ENCODE measurements around the gene ANTKMT.
"Not testable (repeated sequence)": the region's sequence is repeated elsewhere in the genome, so short reads cannot be mapped to it uniquely, and the experiment has no call there.

Gene ANTKMT

GRCh38 chr16:728131-728889 lies 7.4 kb downstream of the ANTKMT start:
- no peak for DNase-seq (ENCODE audit: low read depth)

DNA sequence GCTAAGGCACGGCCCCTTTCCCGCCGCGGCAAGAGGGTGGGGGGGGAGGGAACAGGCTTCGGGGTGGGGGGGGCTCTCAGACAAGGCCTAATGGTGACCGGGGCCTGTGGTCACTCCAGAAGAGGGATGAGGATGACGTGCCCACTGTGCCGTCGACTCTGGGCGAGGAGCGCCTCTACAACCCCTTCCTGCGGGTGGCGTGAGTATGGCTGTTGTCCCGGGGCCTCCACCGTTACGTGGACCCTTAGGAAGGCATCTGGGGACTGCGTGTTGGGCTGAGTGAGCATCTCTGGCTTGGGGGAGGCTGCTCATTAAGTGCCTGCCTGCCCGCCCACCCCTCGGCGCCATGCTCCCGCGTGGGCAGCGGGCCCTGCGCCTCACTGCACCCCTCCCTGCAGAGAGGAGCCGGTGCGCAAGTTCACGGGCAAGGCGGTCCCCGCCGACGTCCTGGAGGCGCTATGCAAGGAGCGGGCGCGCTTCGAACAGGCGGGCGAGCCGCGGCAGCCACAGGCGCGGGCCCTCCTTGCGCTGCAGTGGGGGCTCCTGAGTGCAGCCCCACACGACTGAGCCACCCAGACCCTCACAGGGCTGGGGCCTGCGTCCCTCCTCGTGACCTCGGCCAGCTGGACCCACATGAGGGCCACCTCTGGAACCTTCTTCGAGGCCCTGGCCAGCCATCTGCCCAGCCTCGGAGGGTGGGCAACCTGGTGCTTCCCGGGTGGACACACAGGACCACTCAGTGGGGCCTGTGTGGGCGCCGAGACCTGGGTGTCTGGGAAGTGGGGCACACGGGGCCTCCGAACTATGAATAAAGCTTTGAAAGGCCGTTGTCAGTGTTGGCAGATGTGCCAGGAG lies 8.2 kb downstream of the ANTKMT start:
- no peak for DNase-seq (ENCODE audit: low read depth)

GRCh38 chr16:729768-730665 lies 9.1 kb downstream of the ANTKMT start:
- no peak for DNase-seq (ENCODE audit: low read depth)

- no peak for DNase-seq (ENCODE audit: low read depth)
Observed at GRCh38 chr16:730666-731509, 9.9 kb downstream of the ANTKMT start.

GRCh38 chr16:732332-732731 lies 11.4 kb downstream of the ANTKMT start:
- DNase-seq (ENCODE audit: low read depth) = no peak

GRCh38 chr16:732936-733335 lies 12.0 kb downstream of the ANTKMT start:
- DNase-seq (ENCODE audit: low read depth) = no peak

DNA sequence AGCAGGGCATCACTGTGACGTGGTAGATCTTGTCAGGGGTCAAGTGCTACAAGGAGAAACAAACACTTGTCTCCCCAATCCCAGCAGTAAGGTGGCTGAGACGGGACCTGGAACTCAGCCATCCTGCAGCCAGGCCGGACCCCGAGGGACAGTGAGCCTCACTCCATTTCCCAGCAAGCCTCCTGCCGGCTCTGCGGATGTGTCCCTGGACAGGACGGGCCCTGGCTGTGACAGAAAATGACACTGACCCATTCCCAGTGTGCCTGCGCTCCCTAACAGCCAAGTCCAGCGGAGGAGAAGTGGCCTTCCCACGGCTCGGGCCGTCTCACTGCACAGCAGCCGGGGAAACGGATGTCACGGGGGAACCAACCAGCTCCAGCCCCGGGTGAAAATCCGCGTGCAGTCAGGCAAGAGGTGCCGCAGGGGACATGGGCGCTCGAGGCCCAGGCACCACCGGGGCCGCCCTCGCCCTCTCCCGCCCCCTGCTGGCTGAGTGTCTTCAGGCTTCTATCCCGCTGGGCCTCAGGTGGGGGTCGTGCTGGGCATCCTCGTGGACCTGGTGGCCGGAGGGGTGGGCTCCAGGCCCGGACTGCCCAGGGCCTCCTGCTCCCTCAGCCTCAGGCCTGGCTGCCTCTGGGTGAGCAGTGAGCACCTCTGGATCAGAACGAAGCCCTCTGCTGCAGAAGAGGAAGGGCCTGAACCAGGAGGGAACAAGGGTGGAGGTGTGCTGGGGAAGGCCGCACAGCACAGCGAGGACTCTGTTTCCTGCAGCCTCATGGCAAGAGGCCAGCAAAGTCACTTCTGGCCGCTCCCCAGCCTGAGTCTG lies 12.6 kb downstream of the ANTKMT start:
- DNase-seq (ENCODE audit: low read depth) = no peak

DNA sequence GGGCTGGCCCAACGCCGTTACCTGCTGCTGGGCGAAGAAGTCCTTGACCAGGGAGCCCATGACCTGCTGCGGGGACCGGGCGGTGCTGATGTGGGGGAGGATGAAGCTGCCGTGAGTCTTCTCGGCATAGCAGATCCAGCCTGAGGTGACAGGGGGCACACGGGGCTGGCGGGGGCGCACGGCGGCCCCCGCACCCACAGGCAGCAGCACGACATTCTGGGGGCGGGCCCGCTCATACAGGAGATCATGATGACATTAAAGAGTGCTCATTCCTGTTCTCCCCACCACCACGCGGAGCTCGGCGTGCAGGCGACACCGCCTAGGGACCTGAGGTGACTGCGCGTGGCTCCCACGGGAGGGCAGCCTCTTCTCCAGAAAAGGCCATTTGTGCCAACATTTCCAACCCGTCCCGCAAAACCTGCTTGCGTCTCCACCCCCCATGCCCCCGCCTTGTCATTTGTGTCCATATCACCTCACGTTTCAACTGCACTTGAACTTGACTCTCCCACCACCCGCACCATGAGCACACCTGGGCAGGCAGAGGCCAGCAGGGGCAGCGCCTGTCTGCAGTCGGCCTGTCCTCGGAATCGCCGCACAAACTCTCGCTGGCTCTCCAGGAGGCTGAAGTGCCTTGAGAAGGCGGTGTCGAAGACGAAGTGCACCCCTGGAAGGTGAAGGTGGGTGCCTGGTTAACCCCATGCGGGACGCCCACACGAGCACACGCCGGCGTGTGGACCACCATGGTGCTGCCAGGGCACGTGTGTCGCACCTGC lies 13.4 kb downstream of the ANTKMT start:
- no peak for DNase-seq (ENCODE audit: low read depth)

DNA sequence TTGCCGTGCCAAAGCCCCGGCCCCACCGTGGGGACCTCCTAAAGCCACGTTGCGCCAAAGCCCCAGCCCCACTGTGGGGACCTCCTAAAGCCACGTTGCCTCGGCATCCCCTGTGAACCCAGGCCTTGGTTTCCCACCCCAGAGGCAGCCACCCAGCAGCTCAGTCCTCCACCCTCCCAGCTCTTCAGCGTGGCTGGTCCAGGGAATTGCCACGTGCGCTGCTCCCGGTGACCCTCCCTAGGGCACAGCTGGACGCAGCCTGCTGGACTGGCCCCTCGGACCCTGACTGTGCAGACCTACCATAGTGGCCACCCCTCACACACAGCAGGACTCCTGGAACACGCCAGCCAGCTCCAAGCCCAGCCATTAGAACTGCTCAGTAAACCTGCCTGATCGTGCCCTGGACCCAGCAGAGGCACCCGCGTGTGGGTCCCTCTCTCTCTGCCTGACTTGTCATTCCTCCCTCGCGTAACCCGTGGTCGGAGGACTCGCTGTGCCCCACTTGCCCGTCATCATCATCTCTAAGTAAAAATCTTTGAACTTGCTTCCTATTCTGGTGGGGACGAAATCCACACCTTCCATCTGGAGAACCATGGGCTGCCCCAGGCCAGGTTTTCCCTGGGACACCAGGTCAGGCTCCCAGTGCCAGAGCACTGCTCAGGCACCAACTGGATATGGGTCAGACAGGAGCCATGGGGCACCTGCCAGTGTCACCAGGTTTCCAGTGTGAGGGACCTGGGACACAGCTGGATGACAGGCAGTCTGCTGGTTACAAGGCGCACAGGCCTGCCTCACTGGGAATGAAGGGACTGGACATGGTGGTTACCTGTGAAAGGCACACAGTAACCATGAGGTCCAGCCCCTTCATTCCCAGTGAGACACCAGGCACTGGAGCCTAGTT lies 14.3 kb downstream of the ANTKMT start:
- DNase-seq (ENCODE audit: low read depth) = no peak

GRCh38 chr16:735982-736453 lies 15.1 kb downstream of the ANTKMT start:
- no peak for DNase-seq (ENCODE audit: low read depth)

DNA sequence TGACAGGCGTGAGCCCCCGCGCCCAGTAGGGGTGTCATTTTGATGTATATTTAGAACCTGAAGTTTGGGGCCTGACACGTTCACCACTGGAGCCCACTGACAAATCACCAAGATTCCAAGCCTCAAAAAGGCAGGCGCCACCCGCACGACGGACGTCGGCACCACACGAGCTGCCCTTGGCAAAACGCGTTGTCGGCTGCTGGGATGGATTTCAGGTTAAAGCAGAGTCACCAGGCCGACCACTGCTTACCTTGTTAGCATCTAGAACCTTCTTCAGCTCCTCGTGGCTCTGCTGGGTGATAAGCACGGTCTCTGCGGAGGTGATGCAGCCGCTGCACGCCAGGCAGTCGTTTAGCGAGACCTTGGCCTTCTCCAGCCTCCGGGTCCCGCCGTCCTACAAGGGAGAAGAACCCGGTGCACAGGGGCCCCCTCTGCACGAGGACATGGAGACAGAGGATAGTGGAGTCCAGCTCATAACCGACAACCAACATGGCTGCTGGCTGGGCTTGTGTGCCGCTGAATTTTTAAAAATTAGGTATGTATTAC lies 16.1 kb downstream of the ANTKMT start:
- DNase-seq (ENCODE audit: low read depth) = no peak

DNA sequence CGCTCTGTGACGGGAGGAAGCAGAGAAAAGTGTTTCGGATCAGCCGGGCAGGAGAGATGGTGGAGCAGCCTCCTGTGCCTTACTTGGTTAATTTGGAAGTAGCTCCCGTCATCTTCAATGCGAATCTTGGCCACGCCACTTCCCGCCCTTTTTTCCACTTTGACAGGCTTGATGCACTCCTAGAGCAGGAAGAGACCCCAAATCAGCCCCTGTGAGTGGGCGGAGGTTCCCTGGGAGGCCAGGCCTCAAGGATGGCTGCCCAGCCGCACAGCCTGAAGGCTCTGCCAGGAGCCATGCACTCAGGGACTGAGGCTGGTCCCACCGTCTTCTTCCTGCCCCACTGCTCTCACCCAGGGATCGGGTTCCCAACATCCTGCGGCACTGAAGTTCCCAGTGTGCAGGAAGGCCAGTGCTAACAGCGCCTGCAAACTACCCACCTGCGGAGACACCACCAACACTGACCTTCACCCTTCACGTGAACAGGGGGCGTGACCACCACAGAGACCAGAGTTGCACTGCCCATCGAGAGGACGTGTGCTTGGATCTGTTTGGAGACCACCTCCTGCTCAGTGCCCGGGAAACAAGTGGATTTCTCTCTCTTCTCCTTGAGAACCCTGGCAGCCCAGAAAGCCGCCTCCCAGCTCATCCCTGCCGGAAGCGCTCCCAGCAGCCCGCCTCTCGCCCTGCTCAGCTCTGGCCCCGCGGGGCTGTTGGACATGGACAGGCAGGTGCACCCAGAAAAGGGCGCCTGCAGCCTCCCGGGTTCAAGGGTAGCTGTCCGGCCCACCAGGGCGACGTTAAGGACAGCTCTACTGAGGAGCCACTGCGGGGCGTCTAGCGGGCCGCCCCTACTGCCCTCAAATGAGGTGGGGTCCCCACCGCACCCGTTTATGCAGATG lies 18.9 kb downstream of the ANTKMT start:
- no peak for DNase-seq (ENCODE audit: low read depth)

- no peak for DNase-seq (ENCODE audit: low read depth)
Observed at GRCh38 chr16:740459-740763, 19.5 kb downstream of the ANTKMT start.

- DNase-seq (ENCODE audit: low read depth) = peak; percentile 68
Observed at GRCh38 chr16:740764-741505, 20.0 kb downstream of the ANTKMT start, which contains the start of gene CIAO3. CIAO3 (minus strand) TSS chr16:740997; CDS start chr16:740985, 12 bp downstream.

- DNase-seq (ENCODE audit: low read depth) = no peak
Observed at GRCh38 chr16:741986-742629, 21.2 kb downstream of the ANTKMT start.

DNA sequence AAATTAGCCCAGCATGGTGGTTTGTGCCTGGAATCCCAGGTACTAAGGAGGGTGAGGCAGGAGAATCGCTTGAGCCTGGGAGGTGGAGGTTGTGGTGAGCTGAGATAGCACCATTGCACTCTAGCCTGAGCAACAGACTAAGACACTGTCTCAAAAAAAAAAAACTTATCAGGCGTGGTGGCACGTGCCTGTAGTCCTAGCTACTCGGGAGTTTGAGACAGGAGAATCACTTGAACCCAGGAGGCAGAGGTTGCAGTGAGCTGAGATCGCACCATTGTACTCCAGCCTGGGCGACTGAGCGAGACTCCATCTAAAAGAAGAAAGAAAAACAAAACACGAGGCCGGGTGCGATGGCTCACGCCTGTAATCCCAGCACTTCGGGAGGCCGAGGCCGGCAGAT lies 21.9 kb downstream of the ANTKMT start:
- not testable (repeated sequence) for DNase-seq (ENCODE audit: low read depth)

Data from stromal cell of bone marrow (primary cell).